COLO668 (cell line): Measurements from ENCODE around the gene CBLN2.
A peak's percentile ranks its signal among the peaks of the same experiment; 100 is the strongest.

Experiments
- DNase-seq: peaks from one replicate; lab custom pipeline; 2025; ENCODE audit not compliant: unreplicated experiment; lab: John Stamatoyannopoulos, UW

The CBLN2 gene

DNA sequence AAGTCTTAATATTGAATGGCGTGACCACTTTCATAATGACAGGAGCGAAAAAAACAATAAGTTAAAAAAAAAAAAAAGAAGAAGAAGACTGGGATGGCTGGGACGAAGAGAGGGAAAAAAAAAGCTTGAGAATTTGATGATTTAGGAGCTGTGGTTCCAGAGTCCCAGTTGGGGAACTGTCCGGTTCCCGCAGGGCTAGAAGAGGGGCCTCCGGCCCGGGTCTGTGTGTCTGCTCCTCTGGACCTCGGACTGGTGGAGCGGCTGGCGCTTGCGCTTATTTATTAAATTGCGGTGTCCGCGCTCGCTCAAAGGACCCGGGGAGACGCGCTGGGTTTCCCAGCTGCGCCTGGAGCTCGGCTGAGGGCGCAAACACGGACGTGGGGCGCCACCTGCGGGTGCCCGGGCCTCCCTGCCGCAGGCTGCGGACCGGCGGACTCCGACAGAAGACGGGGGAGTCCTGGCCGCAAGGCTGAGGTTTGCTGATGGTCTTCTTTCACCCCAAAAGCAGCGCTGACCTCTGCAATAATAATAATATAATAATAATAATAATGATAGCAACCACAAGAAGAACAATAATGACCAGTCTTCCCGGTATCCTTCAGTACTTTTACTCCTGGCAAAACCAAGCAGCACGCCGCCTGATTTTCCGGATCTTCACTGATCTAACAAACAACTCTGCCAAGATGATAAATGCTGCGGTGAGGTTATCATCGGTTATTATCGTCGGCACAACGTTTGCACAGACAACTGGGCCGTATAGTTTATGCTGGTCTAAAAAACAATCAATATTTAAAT is at the start of gene CBLN2:
TSS of gene CBLN2 (minus strand) at position 251 of the 795 bp plus-strand sequence. CDS start 2,182 bp downstream, outside the sequence.
- peak; percentile 95 for DNase-seq

- no peak for DNase-seq
These were observed 44.2 kb upstream of the CBLN2 start for GRCh38 chr18:72588360-72588759.

DNA sequence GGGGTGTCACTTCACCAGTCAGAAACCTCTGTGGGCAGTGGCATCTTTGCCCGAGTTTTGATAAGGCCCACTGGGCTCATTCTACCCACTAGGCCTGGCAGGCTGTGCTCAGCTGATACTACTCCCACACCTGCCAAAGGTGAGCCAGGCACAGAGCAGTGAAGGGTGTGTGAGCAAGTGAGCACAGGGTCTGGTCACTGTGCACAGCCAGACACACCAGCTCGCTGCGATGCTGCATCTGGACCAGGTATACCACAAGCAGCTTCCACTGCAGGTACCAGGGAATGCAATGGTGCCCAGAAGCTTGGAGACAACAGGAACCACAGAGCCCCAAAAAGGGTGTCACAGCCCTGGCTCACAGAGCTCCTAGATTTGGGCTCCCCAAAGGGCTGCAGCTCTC is 40.6 kb upstream of the CBLN2 start:
- no peak for DNase-seq

DNA sequence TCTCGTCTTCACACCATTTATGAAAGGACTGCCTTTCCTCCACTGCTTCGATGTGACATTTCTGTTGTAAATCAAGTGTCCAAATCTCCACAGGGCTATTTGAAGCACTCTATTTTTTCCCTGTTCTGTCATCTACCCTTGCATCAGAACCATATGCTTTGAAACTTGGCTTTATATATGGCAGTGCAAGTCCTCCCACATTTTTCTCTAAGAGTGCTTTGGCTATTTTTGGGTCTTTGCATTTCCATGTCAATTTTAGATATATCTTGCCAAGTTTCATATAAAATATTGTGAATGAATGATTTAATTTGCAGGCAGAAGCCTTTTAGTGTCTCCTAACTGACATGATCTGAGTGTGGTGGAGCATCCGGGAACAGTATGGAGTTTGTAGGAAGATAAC is 37.8 kb upstream of the CBLN2 start:
- no peak for DNase-seq

DNA sequence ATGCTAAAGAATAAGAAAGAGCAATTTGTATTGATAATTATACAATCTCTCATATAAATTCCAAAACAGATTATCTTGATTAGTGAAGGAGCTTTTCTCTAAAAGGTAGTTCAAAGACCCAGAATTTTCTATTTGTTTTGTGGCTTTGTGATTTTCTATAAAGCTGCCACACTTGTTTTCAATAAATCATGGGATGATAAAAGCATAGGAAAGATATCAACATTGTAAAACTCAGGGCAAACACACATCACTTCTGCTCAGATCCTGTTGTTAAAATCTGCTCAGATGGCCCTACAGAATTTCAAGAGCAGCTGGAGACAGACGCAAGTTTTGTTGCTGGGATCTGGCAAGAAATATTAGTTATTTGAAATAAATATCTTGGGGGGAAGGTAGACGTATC is 28.8 kb upstream of the CBLN2 start:
- no peak for DNase-seq

GRCh38 chr18:72566290-72566689 is 22.1 kb upstream of the CBLN2 start:
- no peak for DNase-seq

GRCh38 chr18:72555968-72556367 is 11.8 kb upstream of the CBLN2 start:
- DNase-seq = no peak

DNA sequence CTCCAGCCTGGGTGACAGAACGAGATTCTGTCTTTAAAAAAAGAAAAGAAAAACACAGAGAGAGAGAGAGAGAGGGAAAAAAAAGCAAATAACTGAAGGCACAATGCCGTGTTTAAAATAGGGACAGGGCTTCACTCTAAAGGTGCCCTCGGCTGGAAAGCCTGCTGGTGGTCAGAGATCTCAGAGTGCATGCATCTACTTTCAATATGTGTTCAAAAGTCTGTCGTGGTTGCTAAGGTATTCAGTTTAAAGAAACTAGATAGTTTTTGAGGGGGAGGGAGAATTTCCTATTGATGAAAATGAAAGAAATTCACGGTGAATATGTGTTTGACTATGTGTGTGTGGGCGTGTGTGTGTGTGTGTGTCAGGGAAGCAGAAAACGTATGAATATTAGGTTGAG is 11.0 kb upstream of the CBLN2 start:
- no peak for DNase-seq

DNA sequence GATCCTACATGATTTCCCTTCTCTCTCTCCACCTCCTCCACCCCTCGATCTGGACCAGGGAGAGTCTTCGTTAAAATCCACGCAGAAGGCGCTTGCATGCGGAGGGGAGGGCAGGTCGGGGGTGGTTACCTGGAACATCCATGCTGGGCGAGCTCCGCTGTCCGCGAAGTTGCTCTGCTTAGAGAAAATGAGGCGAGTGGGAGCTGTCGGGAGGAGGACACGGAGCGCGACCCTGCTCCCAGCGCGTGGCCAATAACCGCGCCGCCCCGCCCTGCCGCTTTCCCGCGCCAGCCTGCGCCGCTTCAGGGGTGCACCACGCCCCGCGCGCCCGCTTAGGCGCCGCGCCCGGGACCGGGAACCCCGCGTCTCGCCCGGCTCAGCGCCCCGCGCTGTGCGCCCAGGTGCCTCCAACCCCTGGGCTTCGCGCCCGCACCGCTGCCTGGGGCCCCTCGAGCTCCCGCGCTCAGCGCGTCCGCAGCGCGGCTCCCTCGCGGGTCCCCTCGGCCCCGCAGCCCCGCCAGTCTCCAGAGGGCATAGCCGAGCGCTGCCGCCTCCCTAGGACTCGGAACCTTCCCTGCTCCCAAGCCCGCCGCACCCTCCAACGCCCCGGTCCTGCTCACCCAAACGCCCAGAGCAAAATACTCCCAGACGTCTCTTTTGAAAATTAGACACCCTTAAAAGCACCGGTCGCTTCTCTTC is 636 bp downstream of the CBLN2 start:
- peak; percentile 70 for DNase-seq

DNA sequence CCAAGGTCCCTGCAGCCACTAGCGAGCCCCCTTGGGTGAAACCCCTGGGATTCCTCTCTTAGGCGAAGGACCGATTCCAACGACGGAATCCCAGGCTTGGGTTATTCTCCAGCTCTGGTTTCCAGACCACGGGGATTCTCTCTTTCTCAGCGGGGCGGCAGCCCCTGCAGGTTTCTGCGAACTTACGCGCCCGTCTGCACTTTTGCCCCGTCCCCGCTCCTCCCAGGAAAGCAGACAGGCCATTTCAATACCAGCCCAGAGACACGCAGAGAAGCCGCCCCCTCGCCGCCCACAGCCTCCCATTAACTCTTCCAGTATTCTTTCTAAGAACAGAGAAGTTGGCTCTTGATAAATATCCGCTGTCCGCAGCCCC is 1.2 kb downstream of the CBLN2 start:
- DNase-seq = peak; percentile 60

DNA sequence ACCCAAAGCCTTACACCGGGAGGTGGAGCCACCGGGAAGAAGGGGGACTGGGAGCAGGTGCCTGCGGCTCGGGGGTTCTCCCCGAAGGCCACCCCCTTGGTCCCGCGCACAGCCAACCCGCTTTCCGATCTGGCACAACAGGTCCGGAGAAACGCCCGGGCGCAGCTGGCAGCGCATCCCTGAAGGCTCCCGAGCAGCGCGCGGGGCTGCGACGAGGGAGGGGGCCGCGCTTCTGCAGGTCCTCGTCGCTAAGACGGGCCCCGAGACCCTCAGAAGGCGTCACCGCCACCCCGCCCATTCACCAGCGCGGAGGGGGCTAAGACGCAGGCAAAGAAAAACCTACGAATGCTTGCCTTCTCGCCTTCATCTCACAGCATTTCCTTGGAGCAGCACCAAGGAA is 1.8 kb downstream of the CBLN2 start:
- peak; percentile 71 for DNase-seq

GRCh38 chr18:72541871-72542332 is 2.2 kb downstream of the CBLN2 start:
- peak; percentile 81 for DNase-seq

DNA sequence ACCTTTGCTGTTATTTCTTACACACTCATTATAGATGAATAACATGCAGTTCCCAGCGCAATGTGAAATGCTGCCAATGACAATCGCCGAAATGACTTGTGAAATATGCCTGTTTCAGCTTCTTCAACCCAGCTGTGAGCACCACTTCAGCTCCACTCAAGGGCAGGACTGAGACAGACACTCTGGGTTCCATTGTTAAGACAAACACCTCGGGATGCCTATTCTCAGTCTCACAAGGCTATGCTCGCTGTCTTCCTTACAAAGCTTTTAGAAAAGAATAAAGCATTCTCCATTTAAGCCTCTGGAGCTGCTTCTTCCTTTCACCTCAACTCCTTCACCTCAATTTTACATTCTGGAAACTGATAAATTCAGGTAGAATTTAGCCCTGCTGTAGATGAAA is 4.2 kb downstream of the CBLN2 start:
- DNase-seq = no peak

GRCh38 chr18:72530622-72531021 is 13.5 kb downstream of the CBLN2 start:
- DNase-seq = no peak

DNA sequence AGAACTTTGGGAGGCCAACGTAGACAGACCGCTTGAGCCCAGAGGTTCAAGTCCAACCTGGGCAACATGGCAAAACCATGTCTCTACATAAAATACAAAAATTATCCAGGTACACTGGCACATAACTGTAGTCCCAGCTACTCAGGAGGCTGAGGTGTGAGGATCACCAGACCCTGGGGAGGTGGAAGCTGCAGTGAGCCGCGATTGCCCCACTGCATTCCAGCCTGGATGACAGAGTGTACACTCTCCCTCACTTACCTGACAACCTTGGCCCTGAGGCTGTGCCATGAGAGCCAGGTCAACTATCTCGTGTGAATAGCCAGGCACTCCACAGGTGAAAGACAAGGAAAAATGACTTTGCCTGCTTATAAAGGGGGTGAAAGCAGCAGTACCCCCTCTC is 39.3 kb downstream of the CBLN2 start:
- no peak for DNase-seq

GRCh38 chr18:72502671-72503431 is 41.3 kb downstream of the CBLN2 start:
- DNase-seq = no peak

DNA sequence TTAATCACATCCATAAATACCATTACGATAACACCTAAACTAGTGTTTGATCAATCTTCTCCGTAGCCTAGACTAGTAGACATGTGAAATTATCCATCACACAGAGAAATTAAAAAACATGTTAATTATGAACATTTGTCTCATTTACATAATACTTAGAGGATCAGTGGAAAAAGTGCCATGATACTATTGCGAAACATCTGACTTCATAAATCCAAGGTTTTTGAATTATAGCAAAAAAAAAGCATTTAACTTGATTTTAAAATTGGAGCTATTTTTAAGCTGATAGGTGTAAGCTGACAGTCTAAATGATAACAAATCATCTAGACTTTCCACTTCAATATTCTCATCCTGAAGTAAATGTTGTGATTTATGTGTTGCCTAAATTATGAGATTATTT is 51.6 kb downstream of the CBLN2 start:
- no peak for DNase-seq
